Neural progenitor cell (in vitro differentiated cells): ENCODE results near the gene KBTBD2. TPM values are rescaled to one million over a fixed set of nuclear protein-coding genes. Genes with fewer than 3 reads are reported as not detected.
"Not testable (repeated sequence)": the region's sequence is repeated elsewhere in the genome, so short reads cannot be mapped to it uniquely, and the experiment has no call there.

ENCODE experiments used
- DNase-seq: peaks from one replicate; pipeline ENCODE4 v3.0.0-alpha.2; 2016; ENCODE audit warnings: low spot score
- H2AFZ ChIP-seq: fragments of 200-600 bp; sonication (generic); replicated peaks from 2 replicates; pipeline ENCODE4 v1.6.1; 2016; ENCODE audit warnings: antibody characterized with exemption
- H3F3A ChIP-seq: fragments of 200-600 bp; sonication (generic); 2 replicates; pipeline ENCODE4 v1.6.1; 2016; ENCODE audit warnings: antibody characterized with exemption, low read depth
- H3K27ac ChIP-seq: fragments of 200-600 bp; sonication (generic); 2 replicates; pipeline ENCODE4 v1.5.1; 2016; ENCODE audit warnings: mild to moderate bottlenecking
- H3K27me3 ChIP-seq: fragments of 200-600 bp; sonication (generic); 2 replicates; pipeline ENCODE4 v1.6.1; 2016; ENCODE audit warnings: mild to moderate bottlenecking, moderate library complexity
- H3K36me3 ChIP-seq: fragments of 200-600 bp; sonication (generic); 2 replicates; pipeline ENCODE4 v1.5.1; 2016
- H3K4me1 ChIP-seq: fragments of 200-600 bp; sonication (generic); 2 replicates; pipeline ENCODE4 v1.6.1; 2016; ENCODE audit warnings: mixed run types
- H3K4me2 ChIP-seq: fragments of 200-600 bp; sonication (generic); 2 replicates; pipeline ENCODE4 v1.6.1; 2016
- H3K4me3 ChIP-seq: fragments of 200-600 bp; sonication (generic); 2 replicates; pipeline ENCODE4 v1.5.1; 2016
- H3K79me2 ChIP-seq: fragments of 200-600 bp; sonication (generic); 2 replicates; pipeline ENCODE4 v1.6.1; 2016; ENCODE audit warnings: low read depth
- H3K9ac ChIP-seq: fragments of 200-600 bp; sonication (generic); 2 replicates; pipeline ENCODE4 v1.6.1; 2016
- H3K9me3 ChIP-seq: fragments of 200-600 bp; sonication (generic); 2 replicates; pipeline ENCODE4 v1.5.1; 2016; ENCODE audit warnings: low read depth
- H4K20me1 ChIP-seq: fragments of 200-600 bp; sonication (generic); 2 replicates; pipeline ENCODE4 v1.6.1; 2016; ENCODE audit warnings: low read depth
- H3K27ac Mint-ChIP-seq: 3 replicates; pipeline ENCODE4 v1.8.0; 2021; ENCODE audit warnings: mixed read lengths
- H3K27me3 Mint-ChIP-seq: 2 replicates; pipeline ENCODE4 v1.8.0; 2022; ENCODE audit warnings: low read depth, mild to moderate bottlenecking, inconsistent platforms, moderate library complexity, mixed read lengths; ENCODE audit not compliant: insufficient read depth
- H3K36me3 Mint-ChIP-seq: 3 replicates; pipeline ENCODE4 v1.8.0; 2021; ENCODE audit warnings: mixed read lengths
- H3K4me1 Mint-ChIP-seq: 3 replicates; pipeline ENCODE4 v1.8.0; 2021; ENCODE audit warnings: mixed read lengths
- H3K4me3 Mint-ChIP-seq: 3 replicates; pipeline ENCODE4 v1.8.0; 2021; ENCODE audit warnings: mild to moderate bottlenecking, moderate library complexity, mixed read lengths
- H3K9me3 Mint-ChIP-seq: 3 replicates; pipeline ENCODE4 v1.8.0; 2020; ENCODE audit warnings: mixed read lengths
- EZH2 ChIP-seq: fragments of 200-600 bp; sonication (generic); IDR thresholded peaks from 2 replicates; pipeline ENCODE4 v1.6.1; 2017; ENCODE audit warnings: antibody characterized with exemption, mild to moderate bottlenecking, moderate library complexity
- EZH2phosphoT487 ChIP-seq: fragments of 200-600 bp; sonication (generic); IDR thresholded peaks from 2 replicates; pipeline ENCODE4 v1.6.1; 2017; ENCODE audit warnings: antibody characterized with exemption
- total RNA-seq: library from RNA; depleted of rRNA; stranded (reverse); fragments of >200 nt; gene quantifications from 2 replicates; pipeline ENCODE4 v1.2.3, GENCODE V29; 2015; ENCODE audit warnings: low replicate concordance
- TF ChIP-seq, protein P1 (sequence below): fragments of 200-600 bp; sonication (generic); IDR thresholded peaks from 2 replicates; pipeline ENCODE4 v1.5.1; 2017; ENCODE audit warnings: antibody characterized with exemption, mild to moderate bottlenecking

Gene KBTBD2
- total RNA-seq, 1 donor from 2014 or later, result 45.5 TPM

DNA sequence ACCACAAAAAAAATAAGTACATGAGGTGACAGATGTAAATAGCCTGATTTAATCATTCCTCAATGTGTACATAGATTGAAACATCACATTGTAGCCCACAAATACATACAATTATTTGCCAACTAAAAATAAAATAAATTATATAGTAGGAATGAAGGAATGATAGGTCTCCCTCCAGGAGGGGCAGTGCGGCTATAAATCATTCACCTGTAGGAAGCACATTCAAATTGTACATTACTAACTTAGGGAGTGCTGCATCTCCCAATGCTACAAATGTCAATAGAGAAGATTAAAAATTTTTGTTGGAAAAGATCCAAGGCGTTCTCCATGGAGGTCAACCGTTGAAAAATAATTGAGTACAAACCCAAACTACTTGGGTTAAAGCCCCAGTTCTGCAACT is 4.2 kb downstream of the KBTBD2 start:
- no peak overlapping the region for H3K27ac Mint-ChIP-seq
- H4K20me1 ChIP-seq, result peaks cover 85% of the 10 kb centered on the region

DNA sequence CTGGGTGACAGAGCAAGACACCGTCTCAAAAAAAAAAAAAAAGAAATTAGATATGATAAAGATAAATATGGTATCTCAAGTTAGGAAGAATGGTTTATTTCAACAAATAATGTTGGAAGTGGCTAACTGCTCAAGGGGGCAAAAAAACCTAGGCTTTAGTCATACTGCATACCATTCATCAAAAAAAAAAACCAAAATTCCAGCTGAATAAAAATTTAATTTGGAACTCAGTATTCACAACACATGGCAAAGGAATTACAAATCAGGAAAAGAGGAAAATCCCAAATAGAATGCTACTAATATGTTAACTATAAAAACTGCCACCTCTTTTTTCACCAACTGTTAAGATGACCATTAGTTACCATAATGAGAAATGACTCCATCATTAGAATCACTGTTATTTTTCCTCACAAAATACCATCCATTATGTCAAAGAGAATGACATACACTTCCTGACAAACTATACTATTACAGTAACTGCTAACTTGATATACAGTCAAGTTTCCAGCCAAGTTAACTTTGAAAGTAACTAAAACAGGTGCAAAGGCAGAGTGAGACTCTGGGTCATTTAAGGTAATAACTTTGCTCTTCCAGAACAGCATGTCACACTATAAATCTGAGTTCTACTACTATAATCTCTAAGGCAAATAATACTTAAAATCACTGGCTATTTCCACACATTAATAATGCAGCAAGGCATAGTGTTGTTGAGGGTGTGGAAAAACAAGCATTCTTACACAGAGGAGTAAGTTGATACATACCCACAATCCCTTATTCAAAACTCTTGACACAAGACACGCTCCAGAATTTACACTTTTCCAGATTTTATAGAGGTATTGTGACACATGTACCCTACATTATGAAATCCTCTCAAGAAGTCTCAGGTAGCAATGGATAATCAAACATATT is 10.2 kb downstream of the KBTBD2 start:
- peaks cover 91% of the 10 kb centered on the region for H4K20me1 ChIP-seq
- no peaks in the 10 kb centered on the region for H3K9me3 ChIP-seq
- no peak overlapping the region for H3K27ac Mint-ChIP-seq
- H3K27ac ChIP-seq, result no peak overlapping the region
- peaks cover 90% of the 10 kb centered on the region for H3K79me2 ChIP-seq
- no peaks in the 10 kb centered on the region for H3K9me3 Mint-ChIP-seq
- H3F3A ChIP-seq, result no peaks in the 10 kb centered on the region
- H3K27me3 Mint-ChIP-seq, result no peaks in the 10 kb centered on the region
- H3K4me3 Mint-ChIP-seq, result no peak overlapping the region
- no peak overlapping the region for H3K4me3 ChIP-seq
- peaks cover 3% of the 10 kb centered on the region for H3K36me3 ChIP-seq
- H3K27me3 ChIP-seq, result no peaks in the 10 kb centered on the region
- peaks cover 12% of the 10 kb centered on the region for H3K36me3 Mint-ChIP-seq
- no peaks in the 10 kb centered on the region for H3K4me1 ChIP-seq
- no peak overlapping the region for H3K9ac ChIP-seq
- no peak overlapping the region for H3K4me2 ChIP-seq
- peaks cover 11% of the 10 kb centered on the region for H3K4me1 Mint-ChIP-seq
- no peak overlapping the region for H2AFZ ChIP-seq
- DNase-seq, result no peak
- TF ChIP-seq, protein P1, sequence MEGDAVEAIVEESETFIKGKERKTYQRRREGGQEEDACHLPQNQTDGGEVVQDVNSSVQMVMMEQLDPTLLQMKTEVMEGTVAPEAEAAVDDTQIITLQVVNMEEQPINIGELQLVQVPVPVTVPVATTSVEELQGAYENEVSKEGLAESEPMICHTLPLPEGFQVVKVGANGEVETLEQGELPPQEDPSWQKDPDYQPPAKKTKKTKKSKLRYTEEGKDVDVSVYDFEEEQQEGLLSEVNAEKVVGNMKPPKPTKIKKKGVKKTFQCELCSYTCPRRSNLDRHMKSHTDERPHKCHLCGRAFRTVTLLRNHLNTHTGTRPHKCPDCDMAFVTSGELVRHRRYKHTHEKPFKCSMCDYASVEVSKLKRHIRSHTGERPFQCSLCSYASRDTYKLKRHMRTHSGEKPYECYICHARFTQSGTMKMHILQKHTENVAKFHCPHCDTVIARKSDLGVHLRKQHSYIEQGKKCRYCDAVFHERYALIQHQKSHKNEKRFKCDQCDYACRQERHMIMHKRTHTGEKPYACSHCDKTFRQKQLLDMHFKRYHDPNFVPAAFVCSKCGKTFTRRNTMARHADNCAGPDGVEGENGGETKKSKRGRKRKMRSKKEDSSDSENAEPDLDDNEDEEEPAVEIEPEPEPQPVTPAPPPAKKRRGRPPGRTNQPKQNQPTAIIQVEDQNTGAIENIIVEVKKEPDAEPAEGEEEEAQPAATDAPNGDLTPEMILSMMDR, result no peak
- TF ChIP-seq EZH2, result no peak
- no peak for TF ChIP-seq EZH2phosphoT487

More for the DNA sequence above, 4.2 kb downstream of the KBTBD2 start:
- Histone ChIP-seq H3K9me3 (no peaks in the 10 kb centered on the region), H3K4me1 (peaks cover 8% of the 10 kb centered on the region), H3F3A (peaks cover 14% of the 10 kb centered on the region), H3K9ac (no peak overlapping the region), H3K27me3 (no peaks in the 10 kb centered on the region), H3K4me2 (no peak overlapping the region), H2AFZ (no peak overlapping the region), H3K4me3 (no peak overlapping the region), H3K79me2 (peaks cover 86% of the 10 kb centered on the region), H3K36me3 (no peaks in the 10 kb centered on the region), H3K27ac (no peak overlapping the region)
- H3K4me3 Mint-ChIP-seq, result no peak overlapping the region
- no peaks in the 10 kb centered on the region for H3K9me3 Mint-ChIP-seq
- TF ChIP-seq EZH2phosphoT487 (no peak), EZH2 (no peak)
- TF ChIP-seq, protein P1, result no peak
- peaks cover 36% of the 10 kb centered on the region for H3K4me1 Mint-ChIP-seq
- no peaks in the 10 kb centered on the region for H3K36me3 Mint-ChIP-seq
- peaks cover 8% of the 10 kb centered on the region for H3K27me3 Mint-ChIP-seq
- DNase-seq, result no peak

DNA sequence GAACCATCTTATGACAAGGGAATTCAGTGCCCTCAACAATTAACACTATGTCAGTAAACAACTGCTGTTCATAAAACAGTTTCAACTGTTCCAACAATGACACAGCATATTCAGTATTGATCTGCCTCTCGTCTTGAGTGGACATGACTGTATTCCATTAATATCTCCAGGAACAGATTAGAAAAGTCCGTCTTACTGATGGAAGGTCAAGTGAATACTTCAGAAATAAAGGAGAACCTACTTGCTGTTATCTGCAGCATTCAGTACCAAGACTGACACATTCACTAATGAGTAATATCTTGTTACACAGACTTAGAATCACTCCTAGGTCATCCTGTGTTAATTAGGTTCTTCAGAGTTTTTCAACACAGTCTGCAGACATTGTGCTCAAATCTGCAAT is 12.1 kb downstream of the KBTBD2 start:
- no peak overlapping the region for H2AFZ ChIP-seq
- no peak overlapping the region for H3K4me3 Mint-ChIP-seq

DNA sequence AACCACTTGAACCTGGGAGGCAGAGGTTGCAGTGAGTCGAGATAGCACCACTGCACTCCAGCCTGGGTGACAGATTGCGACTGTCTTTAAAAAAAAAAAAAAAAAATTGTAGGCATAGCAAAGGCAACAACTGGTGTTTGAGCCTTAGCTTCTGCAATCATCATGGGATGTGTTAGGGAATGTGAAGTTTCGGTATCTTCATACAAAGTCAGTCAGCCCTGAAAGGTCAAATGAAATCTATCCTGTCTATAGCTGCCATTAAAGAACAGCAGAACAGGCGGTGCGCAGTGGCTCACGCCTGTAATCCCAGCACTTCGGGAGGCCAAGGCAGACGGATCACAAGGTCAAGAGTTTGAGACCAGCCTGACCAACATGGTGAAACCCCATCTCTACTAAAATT is 13.5 kb downstream of the KBTBD2 start:
- DNase-seq, H3K36me3 ChIP-seq, H3K9ac ChIP-seq, H3K27me3 Mint-ChIP-seq, H3K4me1 ChIP-seq, H3K27ac ChIP-seq, H3K9me3 Mint-ChIP-seq, H3K27ac Mint-ChIP-seq, H3K9me3 ChIP-seq, H3K27me3 ChIP-seq, H3K4me3 Mint-ChIP-seq, H3F3A ChIP-seq, H3K4me2 ChIP-seq, H2AFZ ChIP-seq, H3K4me3 ChIP-seq: not testable (repeated sequence)
- peaks cover 11% of the 10 kb centered on the region for H3K4me1 Mint-ChIP-seq
- Histone ChIP-seq H4K20me1 (peaks cover 62% of the 10 kb centered on the region), H3K79me2 (peaks cover 66% of the 10 kb centered on the region)
- peaks cover 19% of the 10 kb centered on the region for H3K36me3 Mint-ChIP-seq

More for the DNA sequence above, 12.1 kb downstream of the KBTBD2 start:
- H3K4me2 ChIP-seq, result no peak overlapping the region
- no peaks in the 10 kb centered on the region for H3K9me3 ChIP-seq
- H3K27ac Mint-ChIP-seq, result no peak overlapping the region
- H3K4me1 Mint-ChIP-seq, result peaks cover 11% of the 10 kb centered on the region
- DNase-seq, result no peak
- H3K4me1 ChIP-seq, result no peaks in the 10 kb centered on the region
- peaks cover 3% of the 10 kb centered on the region for H3K36me3 ChIP-seq
- no peaks in the 10 kb centered on the region for H3K27me3 ChIP-seq
- no peak overlapping the region for H3K27ac ChIP-seq
- H3F3A ChIP-seq, result no peaks in the 10 kb centered on the region
- H3K9ac ChIP-seq, result no peak overlapping the region
- H3K79me2 ChIP-seq, result peaks cover 80% of the 10 kb centered on the region
- H3K36me3 Mint-ChIP-seq, result peaks cover 18% of the 10 kb centered on the region
- H3K4me3 ChIP-seq, result no peak overlapping the region
- no peaks in the 10 kb centered on the region for H3K27me3 Mint-ChIP-seq
- H3K9me3 Mint-ChIP-seq, result no peaks in the 10 kb centered on the region
- peaks cover 76% of the 10 kb centered on the region for H4K20me1 ChIP-seq
- TF ChIP-seq EZH2 (no peak), EZH2phosphoT487 (no peak)
- TF ChIP-seq, protein P1, result no peak
